HCT116 (cell line): ENCODE results near the gene CYSLTR2. TPM values are rescaled to one million over a fixed set of nuclear protein-coding genes. Genes with fewer than 3 reads are reported as not detected.
"Not testable (repeated sequence)": the region's sequence is repeated elsewhere in the genome, so short reads cannot be mapped to it uniquely, and the experiment has no call there.

Experiments
- ATAC-seq: fragments of 200-7000 bp; cut with Tn5 transposase; 2 replicates; pipeline ENCODE4 v1.9.1; 2020; ENCODE audit warnings: mild to moderate bottlenecking, moderate library complexity
- BruUV-seq: library from RNA; stranded (reverse); fragments of 400-500 nt; replicated peaks from 2 replicates; lab custom pipeline; 2021; lab: Mats Ljungman, UMichigan
- CTCF ChIA-PET: fragments of 300-600 bp; sonication (Branson Sonifier 250); formaldehyde crosslinking; loops from one replicate; lab custom pipeline; 2021; ENCODE audit warnings: antibody characterized with exemption; lab: Charles Lee
- POLR2A ChIA-PET: fragments of 300-600, 350-600 bp; sonication (Branson Sonifier 250); formaldehyde crosslinking; loops from one replicate; lab custom pipeline; 2021; ENCODE audit warnings: antibody characterized with exemption; lab: Charles Lee
- RAD21 ChIA-PET, 2 experiments: fragments of 300-600 bp; sonication (Branson Sonifier 250); formaldehyde crosslinking; loops; one replicate each; lab custom pipeline; 2023; ENCODE audit warnings: low total read pairs in 2 of 2; ENCODE audit not compliant: uncharacterized antibody in 2 of 2, unreplicated experiment in 2 of 2, low non-redundant PET in 1 of 2; lab: Charles Lee
- DNase-seq: peaks from one replicate; pipeline ENCODE4 v3.0.0-alpha.2; 2010; ENCODE audit warnings: low read depth, low spot score
- H2AFZ ChIP-seq: fragments of 200-600 bp; shearing (Covaris generic), sonication (generic); 2 replicates; pipeline ENCODE4 v1.6.1; 2017; ENCODE audit warnings: low read depth, mixed run types, mixed read lengths, antibody characterized with exemption, low read length; ENCODE audit not compliant: poor library complexity, severe bottlenecking
- H3K27ac ChIP-seq: 2 replicates; pipeline ENCODE4 v1.5.1; 2012; ENCODE audit warnings: low read depth, low read length
- H3K27me3 ChIP-seq: fragments of 200-600 bp; sonication (generic); 2 replicates; pipeline ENCODE4 v1.6.1; 2016; ENCODE audit warnings: mixed run types, low read length, mixed read lengths; ENCODE audit not compliant: insufficient read depth
- H3K36me3 ChIP-seq, 2 experiments: fragments of 200-500 bp in 1 of 2; fragments of 200-600 bp in 1 of 2; sonication (Bioruptor generic) in 1 of 2; sonication (generic) in 1 of 2; 2 replicates each; pipeline versions ENCODE4 v1.5.1 to v1.6.1; 2014 to 2016; ENCODE audit warnings: low read length in 2 of 2, inconsistent platforms in 1 of 2, mixed read lengths in 1 of 2, mixed run types in 1 of 2; ENCODE audit not compliant: insufficient read depth in 2 of 2, control insufficient read depth in 1 of 2
- H3K4me1 ChIP-seq, 2 experiments: fragments of 200-600 bp in 1 of 2; sonication (generic) in 1 of 2; 2 replicates each; pipeline versions ENCODE4 v1.5.1 to v1.6.1; 2012 to 2017; ENCODE audit warnings: low read length in 2 of 2, inconsistent platforms in 1 of 2, mild to moderate bottlenecking in 1 of 2, mixed read lengths in 1 of 2, mixed run types in 1 of 2, moderate library complexity in 1 of 2; ENCODE audit not compliant: insufficient read depth in 2 of 2, control insufficient read depth in 1 of 2
- H3K4me2 ChIP-seq: fragments of 200-600 bp; sonication (generic); 2 replicates; pipeline ENCODE4 v1.6.1; 2017; ENCODE audit warnings: mixed run types, low read length, mixed read lengths
- H3K4me3 ChIP-seq, 2 experiments: fragments of 200-600 bp in 1 of 2; sonication (generic) in 1 of 2; replicated peaks in 1 of 2; 2 replicates each; pipeline ENCODE4 v1.5.1; 2011 to 2016; ENCODE audit warnings: low read length in 2 of 2, control low read depth in 1 of 2, low read depth in 1 of 2, mild to moderate bottlenecking in 1 of 2, mixed read lengths in 1 of 2, mixed run types in 1 of 2
- H3K79me2 ChIP-seq: fragments of 200-600 bp; sonication (generic); 2 replicates; pipeline ENCODE4 v1.6.1; 2017; ENCODE audit warnings: mild to moderate bottlenecking, mixed run types, low read length, moderate library complexity, mixed read lengths; ENCODE audit not compliant: insufficient read depth
- H3K9ac ChIP-seq: fragments of 200-600 bp; sonication (generic); 2 replicates; pipeline ENCODE4 v1.6.1; 2016; ENCODE audit warnings: low read length, mixed read lengths
- H3K9me2 ChIP-seq: fragments of 200-600 bp; sonication (generic), shearing (Covaris generic); 2 replicates; pipeline ENCODE4 v1.6.1; 2017; ENCODE audit warnings: mixed run types, mild to moderate bottlenecking, moderate library complexity; ENCODE audit not compliant: insufficient read depth
- H3K9me3 ChIP-seq, 2 experiments: fragments of 200-500 bp in 1 of 2; fragments of 200-600 bp in 1 of 2; sonication (Bioruptor generic) in 1 of 2; sonication (generic) in 1 of 2; 2 replicates each; pipeline ENCODE4 v1.6.1; 2014 to 2017; ENCODE audit warnings: low read length in 2 of 2, mixed read lengths in 2 of 2, inconsistent platforms in 1 of 2, low read depth in 1 of 2, mild to moderate bottlenecking in 1 of 2, mixed run types in 1 of 2, moderate library complexity in 1 of 2; ENCODE audit not compliant: control insufficient read depth in 1 of 2, insufficient read depth in 1 of 2
- H4K20me1 ChIP-seq: fragments of 200-600 bp; sonication (generic), shearing (Covaris generic); 2 replicates; pipeline ENCODE4 v1.6.1; 2017; ENCODE audit warnings: mixed run types, mild to moderate bottlenecking, moderate library complexity; ENCODE audit not compliant: insufficient read depth
- ELF1 ChIP-seq: IDR thresholded peaks from 2 replicates; pipeline ENCODE4 v1.6.1; 2012; ENCODE audit warnings: low read depth, borderline replicate concordance
- EZH2 ChIP-seq: fragments of 200-600 bp; sonication (generic); IDR thresholded peaks from 2 replicates; pipeline ENCODE4 v1.6.1; 2017; ENCODE audit warnings: antibody characterized with exemption, mixed run types
- MAX ChIP-seq: IDR thresholded peaks from 2 replicates; pipeline ENCODE4 v1.6.1; 2012
- POLR2A ChIP-seq: IDR thresholded peaks from 2 replicates; pipeline ENCODE4 v1.7.0; 2011; ENCODE audit warnings: borderline replicate concordance; ENCODE audit not compliant: insufficient read depth, insufficient read length; ENCODE audit errors: extremely low read depth
- SIN3A ChIP-seq: IDR thresholded peaks from 2 replicates; pipeline ENCODE4 v1.6.1; 2012; ENCODE audit warnings: low read depth
- TCF7L2 ChIP-seq: IDR thresholded peaks from 2 replicates; pipeline ENCODE4 v1.7.0; 2011; ENCODE audit warnings: borderline replicate concordance, inconsistent platforms; ENCODE audit not compliant: insufficient read depth, insufficient read length; ENCODE audit errors: extremely low read depth
- YY1 ChIP-seq: IDR thresholded peaks from 2 replicates; pipeline ENCODE4 v1.6.1; 2011; ENCODE audit warnings: low read length, low read depth, moderate library complexity, mild to moderate bottlenecking; ENCODE audit not compliant: insufficient replicate concordance; ENCODE audit errors: extremely low read depth
- ZNF274 ChIP-seq: fragments of 200-500 bp; sonication (Bioruptor generic); IDR thresholded peaks from 2 replicates; pipeline ENCODE4 v1.6.1; 2014; ENCODE audit warnings: mild to moderate bottlenecking, low read depth, low read length, inconsistent platforms
- intact Hi-C: fragments of 100-400 bp; cut with micrococcal nuclease; formaldehyde crosslinking; loops from 2 replicates; pipeline ENCODE4 v1.10.0; 2022
- total RNA-seq: library from RNA; stranded (reverse); gene quantifications from one replicate; pipeline ENCODE4 v1.2.1, GENCODE V29; 2021; ENCODE audit not compliant: unreplicated experiment
- TF ChIP-seq, protein P1 (sequence below): IDR thresholded peaks from 2 replicates; pipeline ENCODE4 v1.6.1; 2012

CYSLTR2 gene
- total RNA-seq, 1 experiment from 2014 or later, result not detected

DNA sequence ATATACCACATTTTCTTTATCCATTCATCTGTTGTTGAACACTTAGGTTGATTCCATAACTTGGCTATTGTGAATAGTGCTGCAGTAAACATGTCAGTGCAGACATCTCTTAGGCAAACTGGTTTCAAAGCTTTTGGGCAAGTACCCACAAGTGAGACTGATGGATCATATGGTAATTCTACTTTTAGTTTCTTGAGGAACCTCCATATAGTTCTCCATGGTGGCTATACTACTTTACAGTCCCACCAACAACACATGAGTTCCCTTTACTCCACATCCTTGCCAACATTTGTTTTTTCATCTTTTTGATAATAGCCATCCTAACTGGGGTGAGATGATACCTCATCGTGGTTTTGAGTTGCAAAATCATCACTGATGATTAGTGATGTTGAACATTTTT is 8.5 kb downstream of the CYSLTR2 start:
- ChIA-PET CTCF (no interaction called here), POLR2A (no interaction called here), RAD21 (no interaction called here)
- DNase-seq, result no peak
- no peaks in the 10 kb centered on the region for H3K79me2 ChIP-seq
- H3K36me3 ChIP-seq, result no peaks in the 10 kb centered on the region
- ATAC-seq, result no peak
- no peaks in the 10 kb centered on the region for H3K27me3 ChIP-seq
- no peak overlapping the region for H3K27ac ChIP-seq
- H3K4me1 ChIP-seq, result no peaks in the 10 kb centered on the region
- H3K4me3 ChIP-seq, result no peak overlapping the region
- no peak for TF ChIP-seq ELF1
- TF ChIP-seq POLR2A, result no peak
- no peak for TF ChIP-seq MAX
- TF ChIP-seq TCF7L2, result no peak
- TF ChIP-seq ZNF274, result no peak
- BruUV-seq, result no TSS peak
- H2AFZ ChIP-seq, result no peak overlapping the region
- H3K4me2 ChIP-seq, result no peak overlapping the region
- no peaks in the 10 kb centered on the region; a peak in 1 of 4 replicates for H3K9me3 ChIP-seq
- H3K9ac ChIP-seq, result no peak overlapping the region
- intact Hi-C loops, result no loop called here
- H3K9me2 ChIP-seq, result no peaks in the 10 kb centered on the region
- H4K20me1 ChIP-seq, result no peaks in the 10 kb centered on the region

DNA sequence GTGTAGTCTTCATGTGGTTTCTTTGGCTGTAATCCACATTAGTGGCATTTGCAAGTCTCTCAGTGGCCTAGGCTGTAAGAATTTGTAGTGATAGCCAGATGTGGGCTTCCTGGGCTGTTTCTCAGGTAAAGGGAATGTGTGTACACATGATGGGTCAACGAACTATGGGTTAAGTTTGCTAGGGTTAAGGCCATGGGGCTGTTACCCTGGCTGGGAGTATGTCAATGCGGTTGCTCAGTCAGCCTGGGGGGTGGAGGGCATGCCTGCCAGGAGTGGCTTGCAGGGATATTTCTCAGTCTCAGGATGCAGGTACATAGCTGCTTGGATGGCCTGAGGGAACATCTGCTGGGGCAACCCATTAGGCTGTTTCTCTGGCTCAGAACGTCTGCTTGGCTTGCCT is 13.4 kb downstream of the CYSLTR2 start:
- ATAC-seq (no peak), DNase-seq (no peak)
- Histone ChIP-seq H3K9me3 (no peaks in the 10 kb centered on the region; a peak in 2 of 4 replicates), H3K36me3 (no peaks in the 10 kb centered on the region), H3K27me3 (no peaks in the 10 kb centered on the region), H3K4me2 (no peak overlapping the region), H3K79me2 (no peaks in the 10 kb centered on the region), H3K4me1 (no peaks in the 10 kb centered on the region), H4K20me1 (no peaks in the 10 kb centered on the region), H3K9ac (no peak overlapping the region), H3K9me2 (no peaks in the 10 kb centered on the region), H3K4me3 (no peak overlapping the region), H2AFZ (no peak overlapping the region), H3K27ac (no peak overlapping the region)
- intact Hi-C loops, result no loop called here
- ChIA-PET CTCF (no interaction called here), RAD21 (no interaction called here), POLR2A (no interaction called here)
- no TSS peak for BruUV-seq
- TF ChIP-seq TCF7L2 (no peak), YY1 (no peak), SIN3A (no peak), ZNF274 (no peak), EZH2 (no peak)
- TF ChIP-seq, protein P1, sequence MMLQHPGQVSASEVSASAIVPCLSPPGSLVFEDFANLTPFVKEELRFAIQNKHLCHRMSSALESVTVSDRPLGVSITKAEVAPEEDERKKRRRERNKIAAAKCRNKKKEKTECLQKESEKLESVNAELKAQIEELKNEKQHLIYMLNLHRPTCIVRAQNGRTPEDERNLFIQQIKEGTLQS, result no peak

DNA sequence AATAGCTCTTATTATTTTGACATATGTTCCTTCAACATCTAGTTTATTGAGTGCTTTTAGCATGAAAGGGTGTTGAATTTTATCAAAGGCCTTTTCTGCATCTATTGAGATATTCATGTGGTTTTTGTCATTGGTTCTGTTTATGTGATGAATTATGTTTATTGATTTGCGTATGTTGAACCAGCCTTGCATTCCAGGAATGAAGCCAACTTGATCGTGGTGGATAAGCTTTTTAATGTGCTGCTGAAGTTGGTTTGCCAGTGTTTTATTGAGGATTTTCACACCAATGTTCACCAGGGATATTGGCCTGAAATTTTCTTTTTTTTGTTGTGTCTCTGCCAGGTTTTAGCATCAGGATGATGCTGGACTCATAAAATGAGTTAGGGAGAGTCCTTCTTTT is 17.7 kb downstream of the CYSLTR2 start:
- H3K9me3 ChIP-seq, H3K4me3 ChIP-seq, H3K27me3 ChIP-seq, ATAC-seq, H3K4me1 ChIP-seq, H3K4me2 ChIP-seq, CTCF ChIA-PET, H3K36me3 ChIP-seq, RAD21 ChIA-PET, POLR2A ChIA-PET, H4K20me1 ChIP-seq, BruUV-seq, H3K9me2 ChIP-seq, DNase-seq, intact Hi-C loops, H3K9ac ChIP-seq, H2AFZ ChIP-seq, H3K79me2 ChIP-seq, H3K27ac ChIP-seq: not testable (repeated sequence)
